Measurements from ENCODE around the gene MAP1LC3B2. TPM values are rescaled to one million over a fixed set of nuclear protein-coding genes. Genes with fewer than 3 reads are reported as not detected.

Gene MAP1LC3B2
- total RNA-seq, 1 experiment from 2014 or later = 1.5 TPM

DNA sequence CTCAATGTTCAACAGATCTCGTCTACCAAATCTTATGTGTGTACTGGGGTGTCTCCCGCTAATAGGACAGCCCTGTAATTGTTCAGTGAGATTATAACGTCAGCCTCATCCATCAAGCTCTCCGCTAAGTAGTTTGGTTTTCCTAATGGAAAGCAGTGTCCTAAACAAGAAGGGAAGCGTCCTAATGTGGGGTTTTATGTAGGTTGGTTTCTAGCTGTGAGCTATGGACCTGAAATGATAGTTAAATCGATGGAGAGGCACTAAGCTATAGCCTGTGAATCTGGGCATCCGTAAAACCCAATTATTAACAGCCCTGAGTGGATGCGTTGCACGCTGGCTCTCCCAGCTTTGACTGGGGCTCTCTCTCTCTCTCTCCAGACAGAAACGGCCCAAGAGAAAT is 9.2 kb upstream of the MAP1LC3B2 start:
- H4K8ac ChIP-seq (replicated peaks; ENCODE audit: insufficient read length, low read depth, low read length) = no peak overlapping the region
- no peak overlapping the region for H3K23ac ChIP-seq (ENCODE audit: insufficient read length, low read depth, low read length)
- H3K14ac ChIP-seq (ENCODE audit: insufficient read depth, low read length) = no peak overlapping the region
- no peaks in the 10 kb centered on the region for H3K23me2 ChIP-seq (ENCODE audit: insufficient read length, low read depth, low read length, poor library complexity, severe bottlenecking)
- no peak overlapping the region for H2BK5ac ChIP-seq (ENCODE audit: insufficient read length, low read length)
- H3K4me2 ChIP-seq (ENCODE audit: insufficient read depth, insufficient read length, low read length) = no peak overlapping the region
- no peak overlapping the region for H3K4ac ChIP-seq (ENCODE audit: low read depth, low read length)
- H3K36me3 Mint-ChIP-seq (ENCODE audit: insufficient read depth in 1 of 3, low read depth in 3 of 3) = no peaks in the 10 kb centered on the region; a peak in 1 of 7 replicates
- H3T11ph ChIP-seq (ENCODE audit: low read length) = no peak overlapping the region
- no CpG with 5 or more reads among the region's 10 CpGs for WGBS (ENCODE audit: extremely low coverage, insufficient read length, low lambda C conversion rate)
- no peaks in the 10 kb centered on the region for H3K79me1 ChIP-seq (ENCODE audit: insufficient read depth, low read depth, low read length, poor library complexity, severe bottlenecking)
- no peak overlapping the region for H3K4me3 Mint-ChIP-seq
- no peak for DNase-seq
- no peak overlapping the region for H3K56ac ChIP-seq (ENCODE audit: insufficient read length, low read depth, low read length)
- H3K4me1 ChIP-seq (ENCODE audit: insufficient read depth, low read length) = no peaks in the 10 kb centered on the region
- H3K18ac ChIP-seq (ENCODE audit: insufficient read length, low read depth, low read length) = no peak overlapping the region
- no peak overlapping the region for H2BK120ac ChIP-seq (ENCODE audit: low read depth, low read length, poor library complexity, severe bottlenecking)
- H4K20me1 ChIP-seq (ENCODE audit: control insufficient read depth, insufficient read depth, insufficient read length) = no peaks in the 10 kb centered on the region
- H2AK5ac ChIP-seq (ENCODE audit: insufficient read length, low read length) = no peak overlapping the region
- H3K27me3 Mint-ChIP-seq (ENCODE audit: low read depth) = no peaks in the 10 kb centered on the region; the same call in 1 of the 2 replicates
- TF ChIP-seq, protein P1, sequence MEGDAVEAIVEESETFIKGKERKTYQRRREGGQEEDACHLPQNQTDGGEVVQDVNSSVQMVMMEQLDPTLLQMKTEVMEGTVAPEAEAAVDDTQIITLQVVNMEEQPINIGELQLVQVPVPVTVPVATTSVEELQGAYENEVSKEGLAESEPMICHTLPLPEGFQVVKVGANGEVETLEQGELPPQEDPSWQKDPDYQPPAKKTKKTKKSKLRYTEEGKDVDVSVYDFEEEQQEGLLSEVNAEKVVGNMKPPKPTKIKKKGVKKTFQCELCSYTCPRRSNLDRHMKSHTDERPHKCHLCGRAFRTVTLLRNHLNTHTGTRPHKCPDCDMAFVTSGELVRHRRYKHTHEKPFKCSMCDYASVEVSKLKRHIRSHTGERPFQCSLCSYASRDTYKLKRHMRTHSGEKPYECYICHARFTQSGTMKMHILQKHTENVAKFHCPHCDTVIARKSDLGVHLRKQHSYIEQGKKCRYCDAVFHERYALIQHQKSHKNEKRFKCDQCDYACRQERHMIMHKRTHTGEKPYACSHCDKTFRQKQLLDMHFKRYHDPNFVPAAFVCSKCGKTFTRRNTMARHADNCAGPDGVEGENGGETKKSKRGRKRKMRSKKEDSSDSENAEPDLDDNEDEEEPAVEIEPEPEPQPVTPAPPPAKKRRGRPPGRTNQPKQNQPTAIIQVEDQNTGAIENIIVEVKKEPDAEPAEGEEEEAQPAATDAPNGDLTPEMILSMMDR (conservative IDR thresholded peaks at IDR 0.05) = no peak
- H3K27me3 ChIP-seq (ENCODE audit: insufficient read depth, low read length) = no peaks in the 10 kb centered on the region
- H3K27ac ChIP-seq (ENCODE audit: insufficient read length, low read depth, low read length) = no peak overlapping the region
- no peaks in the 10 kb centered on the region for H3K9me3 ChIP-seq (ENCODE audit: control insufficient read depth, low read depth, low read length)
- H4K5ac ChIP-seq (ENCODE audit: insufficient read length, low read depth, low read length) = no peak overlapping the region
- no peak overlapping the region for H2AFZ ChIP-seq (ENCODE audit: low read length)
- no peak overlapping the region for H3K9ac ChIP-seq (ENCODE audit: extremely low read depth, insufficient read length, low read length)
- H3K4me1 Mint-ChIP-seq = peaks cover 8 to 12% of the 10 kb centered on the region in 2 experiments
- H2BK20ac ChIP-seq (ENCODE audit: low read depth, low read length, poor library complexity, severe bottlenecking) = no peak overlapping the region
- H2BK15ac ChIP-seq (ENCODE audit: low read depth, low read length) = no peak overlapping the region
- no peaks in the 10 kb centered on the region for H3K9me3 Mint-ChIP-seq
- no peak overlapping the region for H2BK12ac ChIP-seq (ENCODE audit: insufficient read length, low read depth, low read length)
- no peak overlapping the region for H3K27ac Mint-ChIP-seq
- no peak overlapping the region for H4K91ac ChIP-seq (ENCODE audit: insufficient read length, low read depth, low read length)
- no peaks in the 10 kb centered on the region for H3K79me2 ChIP-seq (ENCODE audit: insufficient read depth, low read length)
